GM12878 (cell line): ENCODE measurements around the gene APPL2. TPM values are rescaled to one million over a fixed set of nuclear protein-coding genes. Genes with fewer than 3 reads are reported as not detected.

Experiments
- ATAC-seq: fragments of 200-7000 bp; cut with Tn5 transposase; 3 replicates; pipeline ENCODE4 v1.9.1; 2020; ENCODE audit warnings: mild to moderate bottlenecking, moderate library complexity
- BruUV-seq: library from RNA; stranded (reverse); fragments of 400-500 nt; replicated peaks from 2 replicates; lab custom pipeline; 2021; lab: Mats Ljungman, UMichigan
- CTCF ChIA-PET: fragments of 300-600 bp; sonication (Branson Sonifier 250); formaldehyde crosslinking; extraction: SDS; loops from one replicate; lab custom pipeline; 2021; ENCODE audit warnings: inconsistent platforms; lab: Yijun Ruan, JAX
- POLR2A ChIA-PET: fragments of 350-600 bp; formaldehyde crosslinking; extraction: SDS; loops from one replicate; lab custom pipeline; 2021; ENCODE audit warnings: inconsistent platforms; lab: Charles Lee
- RAD21 ChIA-PET: fragments of 300-600 bp; sonication (Branson Sonifier 250); formaldehyde crosslinking; loops from one replicate; lab custom pipeline; 2023; ENCODE audit warnings: antibody characterized with exemption; ENCODE audit not compliant: unreplicated experiment; lab: Charles Lee
- SMC1A ChIA-PET: fragments of 300-600 bp; sonication (Branson Sonifier 250); formaldehyde crosslinking; loops from one replicate; lab custom pipeline; 2023; ENCODE audit not compliant: unreplicated experiment, uncharacterized antibody; lab: Charles Lee
- DNase-seq: peaks from one replicate; pipeline ENCODE4 v3.0.0-alpha.2; 2011; ENCODE audit warnings: low read depth, low spot score
- FAIRE-seq: peaks from 3 replicates; lab custom pipeline; 2011; peaks lifted over from hg19 to GRCh38; lab: Jason Lieb, UNC
- H2AFZ ChIP-seq: 2 replicates; pipeline ENCODE4 v1.6.0; 2011; ENCODE audit warnings: low read depth, low read length, control low read depth; ENCODE audit not compliant: control insufficient read depth
- H3K27ac ChIP-seq: 2 replicates; pipeline ENCODE4 v1.5.1; 2011; ENCODE audit warnings: control low read depth; ENCODE audit not compliant: control insufficient read depth, insufficient read depth
- H3K27me3 ChIP-seq, 2 experiments: replicated peaks in 1 of 2; 2 replicates each; pipeline versions ENCODE4 v1.6.0 to v1.6.1; 2011; ENCODE audit warnings: low read length in 1 of 2; ENCODE audit not compliant: control insufficient read depth in 2 of 2, insufficient read depth in 2 of 2
- H3K36me3 ChIP-seq, 2 experiments: 2 replicates each; pipeline ENCODE4 v1.5.1; 2011; ENCODE audit warnings: low read length in 1 of 2; ENCODE audit not compliant: control insufficient read depth in 2 of 2, insufficient read depth in 2 of 2
- H3K4me1 ChIP-seq: 2 replicates; pipeline ENCODE4 v1.6.1; 2011; ENCODE audit warnings: mild to moderate bottlenecking, low read length, moderate library complexity, mixed read lengths; ENCODE audit not compliant: control insufficient read depth, insufficient read depth
- H3K4me2 ChIP-seq: 2 replicates; pipeline ENCODE4 v1.6.0; 2011; ENCODE audit warnings: control low read depth; ENCODE audit not compliant: control insufficient read depth, insufficient read depth
- H3K4me3 ChIP-seq: fragments of 200-600 bp; sonication (generic); 2 replicates; pipeline ENCODE4 v1.5.1; 2016
- H3K79me2 ChIP-seq: 2 replicates; pipeline ENCODE4 v1.6.0; 2011; ENCODE audit warnings: low read length; ENCODE audit not compliant: control insufficient read depth, insufficient read depth
- H3K9ac ChIP-seq: 2 replicates; pipeline ENCODE4 v1.8.0; 2011; ENCODE audit warnings: low read length, control low read depth, mixed read lengths; ENCODE audit not compliant: control insufficient read depth, insufficient read depth
- H3K9me3 ChIP-seq: replicated peaks from 3 replicates; pipeline ENCODE4 v1.5.1; 2011; ENCODE audit warnings: mild to moderate bottlenecking, low read length; ENCODE audit not compliant: control insufficient read depth, insufficient read depth
- H4K20me1 ChIP-seq: 2 replicates; pipeline ENCODE4 v1.6.0; 2011; ENCODE audit not compliant: control insufficient read depth, insufficient read depth
- HDGF ChIP-seq: fragments of 450-650 bp; IDR thresholded peaks from 2 replicates; pipeline ENCODE4 v1.6.1; 2016; ENCODE audit warnings: antibody characterized with exemption
- NRF1 ChIP-seq: conservative IDR thresholded peaks from 2 replicates; pipeline ENCODE4 v1.6.1; 2011; ENCODE audit warnings: mild to moderate bottlenecking, low read depth, low read length, improper control_type of control experiment
- RAD51 ChIP-seq: fragments of 450-650 bp; IDR thresholded peaks from 2 replicates; pipeline ENCODE4 v1.6.1; 2016; ENCODE audit warnings: moderate library complexity, mild to moderate bottlenecking, inconsistent platforms
- RCOR1 ChIP-seq: conservative IDR thresholded peaks from 2 replicates; pipeline ENCODE4 v1.6.1; 2012; ENCODE audit warnings: low read depth, low read length, improper control_type of control experiment
- SPI1 ChIP-seq: IDR thresholded peaks from 2 replicates; pipeline ENCODE4 v1.6.1; 2011; ENCODE audit warnings: low read depth, mild to moderate bottlenecking, low read length, moderate library complexity, borderline replicate concordance; ENCODE audit not compliant: insufficient read depth
- TCF12 ChIP-seq: IDR thresholded peaks from 2 replicates; pipeline ENCODE4 v1.6.1; 2011; ENCODE audit warnings: low read depth, mild to moderate bottlenecking, low read length
- ZBED1 ChIP-seq: IDR thresholded peaks from 2 replicates; pipeline ENCODE4 v1.6.1; 2016; ENCODE audit warnings: borderline replicate concordance
- ZZZ3 ChIP-seq: IDR thresholded peaks from 2 replicates; pipeline ENCODE4 v1.6.1; 2011; ENCODE audit warnings: low read depth; ENCODE audit not compliant: control insufficient read depth, insufficient read length
- WGBS: methylation state at CpG from one replicate; pipeline ENCODE4 v1.1.6; 2016; ENCODE audit warnings: low lambda C conversion rate; ENCODE audit not compliant: insufficient replicate concordance, insufficient coverage; ENCODE audit errors: missing lambda C conversion rate; 5-methylcytosine and 5-hydroxymethylcytosine counted together
- in situ Hi-C: fragments of 300-500 bp; cut with MboI; formaldehyde crosslinking; loops from 9 replicates; pipeline ENCODE4 v1.14.3; 2018; ENCODE audit warnings: mixed read lengths
- intact Hi-C: fragments of 100-400 bp; cut with micrococcal nuclease; formaldehyde crosslinking; loops from one replicate; pipeline ENCODE4 v1.14.2; 2022; ENCODE audit not compliant: unreplicated experiment
- polyA plus RNA-seq, 11 experiments: library from polyadenylated mRNA; depleted of rRNA in 4 of 11; unstranded in 6 of 11; stranded (reverse) in 5 of 11; fragments of >200 nt; fragmentation: Nextera tagmentation in 4 of 11; fragmentation: Illumina TruSeq in 1 of 11; extraction: Ambion mirVana in 4 of 11; extraction: Trizol in 1 of 11; gene quantifications; 1 replicate in 1 of 11; 2 replicates in 10 of 11; pipeline versions ENCODE4 v1.2.1 to v1.2.3, GENCODE V29; 2011 to 2016; ENCODE audit warnings: inconsistent platforms in 2 of 11, missing spikeins in 2 of 11, low read depth in 1 of 11
- total RNA-seq, 4 experiments: library from RNA; depleted of rRNA in 3 of 4; stranded (reverse); fragments of >200 nt in 3 of 4; fragmentation: Illumina TruSeq in 1 of 4; extraction: Trizol in 1 of 4; gene quantifications; 2 replicates each; pipeline versions ENCODE4 v1.2.1 to v1.2.3, GENCODE V29; 2013 to 2021
- TF ChIP-seq, protein P1 (sequence below): fragments of 450-650 bp; IDR thresholded peaks from 2 replicates; pipeline ENCODE4 v1.6.1; 2017; ENCODE audit warnings: borderline replicate concordance
- TF ChIP-seq, protein P2 (sequence below): fragments of 450-650 bp; formaldehyde crosslinking; IDR thresholded peaks from 2 replicates; pipeline ENCODE4 v1.4.0; 2020; ENCODE audit warnings: mild to moderate bottlenecking, moderate library complexity
- TF ChIP-seq, protein P3 (sequence below): fragments of 150-350 bp; IDR thresholded peaks from 2 replicates; pipeline ENCODE4 v1.6.1; 2014; ENCODE audit warnings: mild to moderate bottlenecking, low read depth, low read length

APPL2 gene
- total and polyA plus RNA-seq, 10 of the 15 experiments (the other 5 are each of a cell fraction or from before 2014, with no cell fraction given), result 1.9 to 14.2 (median 7.5) TPM

- Histone ChIP-seq H3K4me3 (no peak overlapping the region), H3K9me3 (no peaks in the 10 kb centered on the region; the same call in 2 of the 3 replicates), H3K79me2 (no peaks in the 10 kb centered on the region), H3K4me2 (no peak overlapping the region), H4K20me1 (no peaks in the 10 kb centered on the region), H3K4me1 (no peaks in the 10 kb centered on the region), H2AFZ (no peak overlapping the region), H3K36me3 (no peaks in the 10 kb centered on the region), H3K27me3 (no peaks in the 10 kb centered on the region), H3K27ac (no peak overlapping the region), H3K9ac (no peak overlapping the region)
- POLR2A ChIA-PET, result no interaction called here
- intact Hi-C loops (no loop called here), in situ Hi-C loops (no loop called here)
- SMC1A ChIA-PET, result no interaction called here
- DNase-seq (no peak), ATAC-seq (no peak), FAIRE-seq (no peak)
- RAD21 ChIA-PET, result no interaction called here
- no TSS peak for BruUV-seq
- CTCF ChIA-PET, result no interaction called here
- WGBS, result 37% methylated on average over 4 of the region's 4 CpGs
- no peak for TF ChIP-seq RCOR1
Observed at GRCh38 chr12:105257321-105257728, 21.4 kb upstream of the APPL2 start.

GRCh38 chr12:105256921-105257320 is 20.9 kb upstream of the APPL2 start:
- Histone ChIP-seq H3K9ac (no peak overlapping the region), H2AFZ (no peak overlapping the region), H3K36me3 (no peaks in the 10 kb centered on the region), H3K4me1 (no peaks in the 10 kb centered on the region), H3K27me3 (no peaks in the 10 kb centered on the region), H3K79me2 (no peaks in the 10 kb centered on the region), H3K9me3 (no peaks in the 10 kb centered on the region; the same call in 2 of the 3 replicates), H3K27ac (no peak overlapping the region), H4K20me1 (no peaks in the 10 kb centered on the region), H3K4me3 (no peak overlapping the region), H3K4me2 (no peak overlapping the region)
- BruUV-seq, result no TSS peak
- intact Hi-C loops, result no loop called here
- SMC1A ChIA-PET, result no interaction called here
- ATAC-seq, result no peak
- WGBS, result 78% methylated on average over 3 of the region's 3 CpGs
- RAD21 ChIA-PET, result no interaction called here
- in situ Hi-C loops, result no loop called here
- DNase-seq, result no peak
- FAIRE-seq, result no peak
- POLR2A ChIA-PET, result no interaction called here
- CTCF ChIA-PET, result no interaction called here
- no peak for TF ChIP-seq NRF1
- TF ChIP-seq TCF12, result no peak
- TF ChIP-seq, protein P1, sequence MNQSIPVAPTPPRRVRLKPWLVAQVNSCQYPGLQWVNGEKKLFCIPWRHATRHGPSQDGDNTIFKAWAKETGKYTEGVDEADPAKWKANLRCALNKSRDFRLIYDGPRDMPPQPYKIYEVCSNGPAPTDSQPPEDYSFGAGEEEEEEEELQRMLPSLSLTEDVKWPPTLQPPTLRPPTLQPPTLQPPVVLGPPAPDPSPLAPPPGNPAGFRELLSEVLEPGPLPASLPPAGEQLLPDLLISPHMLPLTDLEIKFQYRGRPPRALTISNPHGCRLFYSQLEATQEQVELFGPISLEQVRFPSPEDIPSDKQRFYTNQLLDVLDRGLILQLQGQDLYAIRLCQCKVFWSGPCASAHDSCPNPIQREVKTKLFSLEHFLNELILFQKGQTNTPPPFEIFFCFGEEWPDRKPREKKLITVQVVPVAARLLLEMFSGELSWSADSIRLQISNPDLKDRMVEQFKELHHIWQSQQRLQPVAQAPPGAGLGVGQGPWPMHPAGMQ, result no peak
- no peak for TF ChIP-seq SPI1
- TF ChIP-seq ZBED1, result no peak
- TF ChIP-seq, protein P2, sequence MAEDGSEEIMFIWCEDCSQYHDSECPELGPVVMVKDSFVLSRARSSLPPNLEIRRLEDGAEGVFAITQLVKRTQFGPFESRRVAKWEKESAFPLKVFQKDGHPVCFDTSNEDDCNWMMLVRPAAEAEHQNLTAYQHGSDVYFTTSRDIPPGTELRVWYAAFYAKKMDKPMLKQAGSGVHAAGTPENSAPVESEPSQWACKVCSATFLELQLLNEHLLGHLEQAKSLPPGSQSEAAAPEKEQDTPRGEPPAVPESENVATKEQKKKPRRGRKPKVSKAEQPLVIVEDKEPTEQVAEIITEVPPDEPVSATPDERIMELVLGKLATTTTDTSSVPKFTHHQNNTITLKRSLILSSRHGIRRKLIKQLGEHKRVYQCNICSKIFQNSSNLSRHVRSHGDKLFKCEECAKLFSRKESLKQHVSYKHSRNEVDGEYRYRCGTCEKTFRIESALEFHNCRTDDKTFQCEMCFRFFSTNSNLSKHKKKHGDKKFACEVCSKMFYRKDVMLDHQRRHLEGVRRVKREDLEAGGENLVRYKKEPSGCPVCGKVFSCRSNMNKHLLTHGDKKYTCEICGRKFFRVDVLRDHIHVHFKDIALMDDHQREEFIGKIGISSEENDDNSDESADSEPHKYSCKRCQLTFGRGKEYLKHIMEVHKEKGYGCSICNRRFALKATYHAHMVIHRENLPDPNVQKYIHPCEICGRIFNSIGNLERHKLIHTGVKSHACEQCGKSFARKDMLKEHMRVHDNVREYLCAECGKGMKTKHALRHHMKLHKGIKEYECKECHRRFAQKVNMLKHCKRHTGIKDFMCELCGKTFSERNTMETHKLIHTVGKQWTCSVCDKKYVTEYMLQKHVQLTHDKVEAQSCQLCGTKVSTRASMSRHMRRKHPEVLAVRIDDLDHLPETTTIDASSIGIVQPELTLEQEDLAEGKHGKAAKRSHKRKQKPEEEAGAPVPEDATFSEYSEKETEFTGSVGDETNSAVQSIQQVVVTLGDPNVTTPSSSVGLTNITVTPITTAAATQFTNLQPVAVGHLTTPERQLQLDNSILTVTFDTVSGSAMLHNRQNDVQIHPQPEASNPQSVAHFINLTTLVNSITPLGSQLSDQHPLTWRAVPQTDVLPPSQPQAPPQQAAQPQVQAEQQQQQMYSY (CRISPR knock-in tag), result no peak
- no peak for TF ChIP-seq RAD51
- TF ChIP-seq ZZZ3, result no peak
- TF ChIP-seq RCOR1, result no peak
- TF ChIP-seq HDGF, result no peak
- TF ChIP-seq, protein P3, sequence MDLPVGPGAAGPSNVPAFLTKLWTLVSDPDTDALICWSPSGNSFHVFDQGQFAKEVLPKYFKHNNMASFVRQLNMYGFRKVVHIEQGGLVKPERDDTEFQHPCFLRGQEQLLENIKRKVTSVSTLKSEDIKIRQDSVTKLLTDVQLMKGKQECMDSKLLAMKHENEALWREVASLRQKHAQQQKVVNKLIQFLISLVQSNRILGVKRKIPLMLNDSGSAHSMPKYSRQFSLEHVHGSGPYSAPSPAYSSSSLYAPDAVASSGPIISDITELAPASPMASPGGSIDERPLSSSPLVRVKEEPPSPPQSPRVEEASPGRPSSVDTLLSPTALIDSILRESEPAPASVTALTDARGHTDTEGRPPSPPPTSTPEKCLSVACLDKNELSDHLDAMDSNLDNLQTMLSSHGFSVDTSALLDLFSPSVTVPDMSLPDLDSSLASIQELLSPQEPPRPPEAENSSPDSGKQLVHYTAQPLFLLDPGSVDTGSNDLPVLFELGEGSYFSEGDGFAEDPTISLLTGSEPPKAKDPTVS, result no peak
